NB4 (cell line): ENCODE data around the gene DUSP14.

Experiments
- DNase-seq: peaks from one replicate; pipeline ENCODE4 v3.0.0; 2010; ENCODE audit warnings: low read depth
- H3K4me3 ChIP-seq: one replicate; pipeline ENCODE4 v1.5.1; 2011; ENCODE audit warnings: mild to moderate bottlenecking, low read depth, low read length, moderate library complexity
- CTCF ChIP-seq: IDR thresholded peaks from one replicate; pipeline ENCODE4 v1.5.1; 2012; ENCODE audit warnings: low read depth, low read length
- MAX ChIP-seq: IDR thresholded peaks from 2 replicates; pipeline ENCODE4 v1.6.1; 2011; ENCODE audit warnings: low read depth, low read length
- MYC ChIP-seq: IDR thresholded peaks from 2 replicates; pipeline ENCODE4 v1.6.1; 2011; ENCODE audit warnings: low read depth, low read length
- POLR2A ChIP-seq: IDR thresholded peaks from 2 replicates; pipeline ENCODE4 v1.6.1; 2011; ENCODE audit warnings: mild to moderate bottlenecking; ENCODE audit not compliant: insufficient read length; ENCODE audit errors: extremely low read depth

Gene DUSP14

GRCh38 chr17:37481001-37481665 is 8.6 kb upstream of the DUSP14 start:
- TF ChIP-seq CTCF (no peak), MYC (no peak)
- DNase-seq, result no peak
- H3K4me3 ChIP-seq, result no peak overlapping the region

- TF ChIP-seq CTCF, result no peak
- no peak for TF ChIP-seq MAX
- no peak for TF ChIP-seq MYC
- DNase-seq, result peak; percentile 27
- no peak overlapping the region for H3K4me3 ChIP-seq
Measured at GRCh38 chr17:37483311-37484039, 6.2 kb upstream of the DUSP14 start.

DNA sequence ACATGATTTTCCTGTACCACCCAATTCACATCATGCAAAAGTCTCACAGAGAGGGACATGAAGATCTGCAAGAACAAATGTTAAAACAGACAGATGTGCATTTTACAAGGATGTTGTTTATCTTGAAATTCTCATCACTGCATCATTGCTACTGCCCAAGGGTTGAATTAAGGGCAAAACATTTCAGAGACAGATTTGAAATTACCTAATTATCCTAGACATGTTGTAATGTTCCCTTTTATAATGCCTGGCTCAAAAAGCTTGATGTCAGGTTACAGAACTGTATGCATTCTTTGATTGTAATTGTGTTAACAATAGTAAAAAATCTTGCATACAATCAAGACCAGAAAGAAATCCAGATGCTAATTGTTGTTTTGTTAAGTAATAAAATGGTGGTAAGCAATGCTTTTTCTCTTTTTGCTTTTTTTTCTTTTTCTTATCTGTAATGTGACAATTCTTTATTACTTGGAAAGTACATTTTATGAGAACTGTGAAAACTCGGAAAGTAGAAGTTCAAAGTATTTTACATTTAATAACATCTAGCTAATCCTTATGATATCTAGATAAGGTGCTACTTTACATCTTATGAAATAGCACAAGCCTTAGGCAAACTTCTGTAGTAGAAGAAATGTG is 3.6 kb upstream of the DUSP14 start:
- DNase-seq, result no peak
- TF ChIP-seq CTCF (no peak), MAX (no peak), MYC (no peak), POLR2A (no peak)
- H3K4me3 ChIP-seq, result no peak overlapping the region

DNA sequence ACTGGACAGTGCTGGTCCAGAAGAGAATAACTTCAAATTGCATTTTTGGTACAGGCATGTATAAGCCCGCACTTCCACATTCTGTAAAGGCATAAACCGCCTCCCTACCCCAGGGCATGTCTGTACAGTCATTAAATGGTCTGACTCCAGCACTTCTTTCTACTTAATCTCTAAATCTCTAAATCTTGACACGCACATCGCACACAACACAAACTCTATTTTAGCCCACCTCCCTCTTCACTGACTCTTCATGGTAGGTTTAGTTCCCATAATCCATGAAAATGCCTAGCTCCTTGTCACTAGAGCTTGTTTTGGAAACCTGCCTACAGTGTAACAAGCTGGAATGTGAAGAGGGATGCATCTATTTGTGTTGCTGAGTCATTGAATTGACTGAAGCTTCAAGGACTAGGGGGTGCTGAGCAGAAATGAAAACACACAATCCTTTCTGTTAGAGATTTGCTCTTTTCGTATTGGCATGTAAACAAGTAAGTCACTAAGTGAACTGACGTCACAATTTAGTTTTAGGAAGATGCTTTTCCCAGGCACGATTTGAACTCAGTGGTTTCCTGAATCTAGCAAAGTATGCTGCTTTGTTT is 1.6 kb upstream of the DUSP14 start:
- TF ChIP-seq MYC, result no peak
- peak overlapping the region; percentile 64 for H3K4me3 ChIP-seq
- DNase-seq, result peak; percentile 56

DNA sequence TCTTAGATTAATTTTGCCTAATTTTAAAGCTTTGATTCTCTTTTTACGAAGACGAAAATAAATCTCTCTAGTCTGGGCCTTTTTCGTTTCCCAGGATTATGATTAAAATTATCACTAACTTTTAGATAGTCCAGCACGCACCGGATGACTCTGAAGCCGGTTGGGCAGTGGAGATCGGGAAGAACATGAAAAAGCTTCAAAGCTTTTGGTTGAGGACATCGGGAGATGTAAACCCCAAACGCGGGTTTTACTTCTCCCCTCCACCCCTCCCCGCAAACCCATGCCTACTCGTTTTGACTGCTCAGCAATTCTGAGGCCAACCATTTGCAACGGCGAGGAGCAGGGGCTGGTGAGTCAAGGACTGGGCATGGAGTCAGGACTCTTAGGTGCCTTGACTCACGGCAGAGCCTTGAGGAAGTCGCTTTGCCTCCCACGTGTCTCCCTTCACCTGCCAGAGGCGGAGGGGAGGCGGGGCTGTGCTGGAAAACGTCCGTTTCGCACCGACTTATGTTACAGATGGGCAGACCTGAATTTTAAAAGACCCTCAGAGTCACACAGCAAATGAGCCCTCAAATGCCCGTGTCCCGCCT is 989 bp upstream of the DUSP14 start:
- TF ChIP-seq MAX (peak; percentile 64), CTCF (no peak), POLR2A (no peak), MYC (no peak)
- DNase-seq, result peak; percentile 74

DNA sequence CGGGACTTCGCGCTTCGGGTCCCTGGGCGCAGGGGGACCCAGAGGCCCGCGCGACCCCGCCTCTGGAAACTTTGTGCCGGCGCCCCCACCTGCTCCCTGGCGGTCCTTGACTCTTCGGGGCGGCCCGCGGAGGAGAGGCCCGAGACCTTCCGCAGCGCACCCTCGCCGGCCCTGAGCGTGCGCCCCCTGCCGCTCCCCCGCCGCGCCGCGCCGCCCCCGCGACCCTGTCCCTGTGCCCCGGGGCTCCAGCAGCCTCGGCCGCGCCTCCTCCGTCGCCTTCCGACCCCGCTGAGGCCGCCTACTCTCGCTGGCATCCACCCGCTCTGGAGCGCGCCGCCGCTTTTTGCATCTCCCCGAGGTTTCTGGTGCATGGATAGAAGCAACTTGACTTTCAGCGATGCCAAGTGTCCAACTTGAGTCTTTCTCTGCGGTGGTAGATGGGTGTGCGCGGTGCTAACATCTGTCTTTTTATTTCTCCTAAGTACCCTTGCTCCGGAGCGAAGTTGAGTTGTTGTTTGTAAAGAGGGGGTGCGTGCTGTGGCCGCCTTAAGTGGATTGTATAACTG is 414 bp downstream of the DUSP14 start:
- peak; percentile 86 for DNase-seq
- peak overlapping the region; percentile 78 for H3K4me3 ChIP-seq
- TF ChIP-seq POLR2A (no peak), MYC (no peak), MAX (peak; percentile 11; the same call in 1 of the 2 replicates)

More for the DNA sequence above, 989 bp upstream of the DUSP14 start:
- H3K4me3 ChIP-seq, result peak overlapping the region; percentile 64
